Muscle of leg (tissue), 16 donors: ENCODE results near the gene ABCA13. TPM values are rescaled to one million over a fixed set of nuclear protein-coding genes. Genes with fewer than 3 reads are reported as not detected.
"Not testable (repeated sequence)": the region's sequence is repeated elsewhere in the genome, so short reads cannot be mapped to it uniquely, and the experiment has no call there.

Experiments used
- DNase-seq: peaks from one replicate; pipeline ENCODE4 v3.0.0; 2013
- H3K27ac ChIP-seq: one replicate; pipeline ENCODE4 v1.5.1; 2013; ENCODE audit warnings: mild to moderate bottlenecking, low read length, control low read depth
- H3K27me3 ChIP-seq: one replicate; pipeline ENCODE4 v1.6.1; 2013; ENCODE audit warnings: low read length; ENCODE audit not compliant: control insufficient read depth, insufficient read depth
- H3K36me3 ChIP-seq: one replicate; pipeline ENCODE4 v1.6.1; 2013; ENCODE audit warnings: low read length; ENCODE audit not compliant: control insufficient read depth, insufficient read depth
- H3K4me1 ChIP-seq: one replicate; pipeline ENCODE4 v1.6.1; 2013; ENCODE audit warnings: low read length; ENCODE audit not compliant: control insufficient read depth, insufficient read depth
- H3K4me3 ChIP-seq: one replicate; pipeline ENCODE4 v1.5.1; 2013; ENCODE audit warnings: low read length, control low read depth
- H3K9me3 ChIP-seq: replicated peaks from 2 replicates; pipeline ENCODE4 v1.6.1; 2013; ENCODE audit warnings: low read depth, low read length; ENCODE audit not compliant: control insufficient read depth
- WGBS: methylation state at CpG from one replicate; pipeline ENCODE4 v1.1.5; 2013; ENCODE audit warnings: missing lambda C conversion rate; ENCODE audit not compliant: insufficient coverage; 5-methylcytosine and 5-hydroxymethylcytosine counted together
- long read RNA-seq, 11 donors: transcript quantifications; one replicate each; lab custom pipeline, GENCODE V29; 2026
- polyA plus RNA-seq, 8 donors: library from polyadenylated mRNA; unstranded; fragments of 120-200 nt; gene quantifications; one replicate each; pipeline versions ENCODE4 v1.2.1 to v1.2.3, GENCODE V29; 2013; ENCODE audit warnings: inconsistent platforms in 1 of 8, low replicate concordance in 1 of 8; ENCODE audit not compliant: insufficient read length in 8 of 8, insufficient read depth in 1 of 8
- total RNA-seq: library from RNA; stranded (reverse); fragments of 120-200 nt; gene quantifications from one replicate; pipeline ENCODE4 v1.2.4, GENCODE V29; 2013

Gene ABCA13
- 0.04 TPM for total RNA-seq
- polyA plus RNA-seq: under 1 TPM; 0.05 to 0.13 (median 0.08) TPM
- long read RNA-seq, donor 1: 0 reads
- long read RNA-seq, donor 2: 0 reads
- long read RNA-seq, donor 3: 0 reads
- long read RNA-seq, donor 4: 0 reads
- long read RNA-seq, donor 5: 0 reads
- long read RNA-seq, donor 6: 0 reads
- long read RNA-seq, donor 7: 0 reads
- long read RNA-seq, donor 8: 0 reads
- long read RNA-seq, donor 9: 0 reads
- long read RNA-seq, donor 10: 0 reads
- long read RNA-seq, donor 11: 0 reads

- H3K4me1 ChIP-seq: no peaks in the 10 kb centered on the region
- no peak within 1 kb of the TSS for H3K27ac ChIP-seq
- H3K36me3 ChIP-seq: no peaks in the 10 kb centered on the region
- no peaks in the 10 kb centered on the region for H3K27me3 ChIP-seq
- no peaks in the 10 kb centered on the region for H3K9me3 ChIP-seq
- H3K4me3 ChIP-seq: no peak within 1 kb of the TSS
- 54% methylated on average over 4 of the region's 4 CpGs for WGBS
- no peak for DNase-seq
Observed at GRCh38 chr7:48171202-48171601, at the start of gene ABCA13. Gene ABCA13 (plus strand): TSS chr7:48171458. CDS start chr7:48171484, 26 bp downstream.

GRCh38 chr7:48126037-48126436, 45.2 kb upstream of the ABCA13 start:
- no peak overlapping the region for H3K27ac ChIP-seq
- 100% methylated on average over 1 of the region's 2 CpGs for WGBS
- no peak overlapping the region for H3K4me3 ChIP-seq
- peaks cover 2% of the 10 kb centered on the region for H3K9me3 ChIP-seq
- H3K4me1 ChIP-seq: no peaks in the 10 kb centered on the region
- no peaks in the 10 kb centered on the region for H3K36me3 ChIP-seq
- H3K27me3 ChIP-seq: no peaks in the 10 kb centered on the region
- no peak for DNase-seq

- no peak for DNase-seq
- no peak overlapping the region for H3K4me3 ChIP-seq
- no peaks in the 10 kb centered on the region for H3K27me3 ChIP-seq
- H3K9me3 ChIP-seq: peaks cover 2% of the 10 kb centered on the region
- no peaks in the 10 kb centered on the region for H3K36me3 ChIP-seq
- no peaks in the 10 kb centered on the region for H3K4me1 ChIP-seq
- no peak overlapping the region for H3K27ac ChIP-seq
Observed at GRCh38 chr7:48130658-48131108, 40.6 kb upstream of the ABCA13 start.

- Histone ChIP-seq H3K4me1 (no peaks in the 10 kb centered on the region), H3K4me3 (no peak overlapping the region), H3K36me3 (no peaks in the 10 kb centered on the region), H3K27ac (no peak overlapping the region), H3K9me3 (no peaks in the 10 kb centered on the region), H3K27me3 (no peaks in the 10 kb centered on the region)
- DNase-seq: no peak
Observed at GRCh38 chr7:48132792-48133191, 38.5 kb upstream of the ABCA13 start.

GRCh38 chr7:48139459-48139858, 31.8 kb upstream of the ABCA13 start:
- Histone ChIP-seq H3K27me3 (no peaks in the 10 kb centered on the region), H3K4me1 (no peaks in the 10 kb centered on the region), H3K9me3 (no peaks in the 10 kb centered on the region), H3K4me3 (no peak overlapping the region), H3K27ac (no peak overlapping the region), H3K36me3 (no peaks in the 10 kb centered on the region)
- WGBS: 50% methylated on average over 1 of the region's 3 CpGs
- DNase-seq: no peak

- 62% methylated on average over 5 of the region's 7 CpGs for WGBS
- H3K9me3 ChIP-seq: no peaks in the 10 kb centered on the region
- H3K4me1 ChIP-seq: no peaks in the 10 kb centered on the region
- peak; percentile 5 for DNase-seq
- H3K27me3 ChIP-seq: no peaks in the 10 kb centered on the region
- no peaks in the 10 kb centered on the region for H3K36me3 ChIP-seq
- no peak overlapping the region for H3K4me3 ChIP-seq
- no peak overlapping the region for H3K27ac ChIP-seq
Observed at GRCh38 chr7:48140001-48140681, 31.1 kb upstream of the ABCA13 start.

- Histone ChIP-seq H3K9me3 (no peaks in the 10 kb centered on the region), H3K4me3 (no peak overlapping the region), H3K36me3 (no peaks in the 10 kb centered on the region), H3K27me3 (no peaks in the 10 kb centered on the region), H3K4me1 (no peaks in the 10 kb centered on the region), H3K27ac (no peak overlapping the region)
- WGBS: no CpG with 5 or more reads among the region's 1 CpG
- DNase-seq: no peak
Observed at GRCh38 chr7:48141521-48141920, 29.7 kb upstream of the ABCA13 start.

GRCh38 chr7:48144291-48144768, 26.9 kb upstream of the ABCA13 start:
- H3K36me3 ChIP-seq: no peaks in the 10 kb centered on the region
- WGBS: 11% methylated on average over 3 of the region's 4 CpGs
- no peak overlapping the region for H3K27ac ChIP-seq
- no peaks in the 10 kb centered on the region for H3K9me3 ChIP-seq
- H3K4me3 ChIP-seq: no peak overlapping the region
- H3K27me3 ChIP-seq: no peaks in the 10 kb centered on the region
- DNase-seq: no peak
- no peaks in the 10 kb centered on the region for H3K4me1 ChIP-seq

GRCh38 chr7:48147078-48147591, 24.1 kb upstream of the ABCA13 start:
- no peaks in the 10 kb centered on the region for H3K9me3 ChIP-seq
- H3K4me3 ChIP-seq: no peak overlapping the region
- no peaks in the 10 kb centered on the region for H3K27me3 ChIP-seq
- no peak for DNase-seq
- no peaks in the 10 kb centered on the region for H3K4me1 ChIP-seq
- no peaks in the 10 kb centered on the region for H3K36me3 ChIP-seq
- 60% methylated on average over 3 of the region's 4 CpGs for WGBS
- H3K27ac ChIP-seq: no peak overlapping the region

GRCh38 chr7:48147690-48148089, 23.6 kb upstream of the ABCA13 start:
- not testable (repeated sequence) for H3K27me3 ChIP-seq, H3K9me3 ChIP-seq, H3K4me1 ChIP-seq, H3K27ac ChIP-seq, DNase-seq, H3K36me3 ChIP-seq, H3K4me3 ChIP-seq
- 81% methylated on average over 4 of the region's 7 CpGs for WGBS
